Fibroblast of lung (primary cell): ENCODE results near the gene SPATS1. TPM values are rescaled to one million over a fixed set of nuclear protein-coding genes. Genes with fewer than 3 reads are reported as not detected.

ENCODE experiments used
- DNase-seq, 2 donors: peaks; one replicate each; pipeline versions ENCODE4 v3.0.0 to v3.0.0-alpha.2; 2010; ENCODE audit warnings: low read depth in 2 of 2
- H2AFZ ChIP-seq: 2 replicates; pipeline ENCODE4 v1.5.1; 2012; ENCODE audit warnings: low read length, control low read depth, inconsistent platforms
- H3K27ac ChIP-seq: 2 replicates; pipeline ENCODE4 v1.5.1; 2011; ENCODE audit warnings: low read length, control low read depth; ENCODE audit not compliant: insufficient read depth
- H3K27me3 ChIP-seq: 2 replicates; pipeline ENCODE4 v1.5.1; 2011; ENCODE audit warnings: mild to moderate bottlenecking, low read length; ENCODE audit not compliant: control insufficient read depth, insufficient read depth
- H3K36me3 ChIP-seq: 2 replicates; pipeline ENCODE4 v1.5.1; 2011; ENCODE audit warnings: low read length; ENCODE audit not compliant: control insufficient read depth, insufficient read depth
- H3K4me1 ChIP-seq: 2 replicates; pipeline ENCODE4 v1.5.1; 2011; ENCODE audit warnings: low read length; ENCODE audit not compliant: control insufficient read depth, insufficient read depth; ENCODE audit errors: extremely low read depth
- H3K4me2 ChIP-seq: 2 replicates; pipeline ENCODE4 v1.5.1; 2011; ENCODE audit warnings: low read length, control low read depth; ENCODE audit not compliant: insufficient read depth; ENCODE audit errors: extremely low read depth
- H3K4me3 ChIP-seq, 4 experiments: fragments of 200-600 bp in 1 of 4; sonication (generic) in 1 of 4; replicated peaks in 1 of 4; 2 replicates each; pipeline ENCODE4 v1.5.1; 2011 to 2016; ENCODE audit warnings: low read length in 4 of 4, low read depth in 3 of 4, mild to moderate bottlenecking in 3 of 4, control low read depth in 2 of 4, inconsistent platforms in 1 of 4, mixed read lengths in 1 of 4; ENCODE audit not compliant: insufficient read depth in 1 of 4; ENCODE audit errors: control extremely low read depth in 1 of 4
- H3K79me2 ChIP-seq: 2 replicates; pipeline ENCODE4 v1.5.1; 2012; ENCODE audit warnings: mild to moderate bottlenecking, low read length, inconsistent platforms; ENCODE audit not compliant: control insufficient read depth, insufficient read depth
- H3K9ac ChIP-seq: 2 replicates; pipeline ENCODE4 v1.5.1; 2011; ENCODE audit warnings: mild to moderate bottlenecking, low read length, control low read depth; ENCODE audit not compliant: insufficient read depth
- H3K9me3 ChIP-seq: 2 replicates; pipeline ENCODE4 v1.5.1; 2012; ENCODE audit warnings: low read depth, low read length; ENCODE audit not compliant: control insufficient read depth, insufficient read depth
- H4K20me1 ChIP-seq: 2 replicates; pipeline ENCODE4 v1.5.1; 2011; ENCODE audit warnings: low read length; ENCODE audit not compliant: control insufficient read depth, insufficient read depth; ENCODE audit errors: extremely low read depth
- EZH2 ChIP-seq: IDR thresholded peaks from 2 replicates; pipeline ENCODE4 v1.5.1; 2012; ENCODE audit warnings: low read length, control low read depth, mild to moderate bottlenecking; ENCODE audit errors: missing control alignments
- polyA plus RNA-seq, 2 donors: library from polyadenylated mRNA; depleted of rRNA in 1 of 2; stranded (reverse) in 1 of 2; unstranded in 1 of 2; fragments of >200 nt; gene quantifications; 2 replicates each; pipeline ENCODE4 v1.2.1, GENCODE V29; 2011 to 2012; ENCODE audit warnings: missing spikeins in 1 of 2
- total RNA-seq: library from RNA; depleted of rRNA; stranded (reverse); fragments of >200 nt; gene quantifications from 2 replicates; pipeline ENCODE4 v1.2.1, GENCODE V29; 2014
- TF ChIP-seq, protein P1 (sequence below), 2 donors: IDR thresholded peaks in 1 of 2; conservative IDR thresholded peaks in 1 of 2; 1 replicate in 1 of 2; 2 replicates in 1 of 2; pipeline ENCODE4 v1.5.1; 2011 to 2012; ENCODE audit warnings: low read length in 2 of 2, control low read depth in 1 of 2, inconsistent platforms in 1 of 2, low read depth in 1 of 2, mild to moderate bottlenecking in 1 of 2

The SPATS1 gene
- total and polyA plus RNA-seq, 2 donors (not counting 1 experiment from before 2014, with no cell fraction given): under 0.01 TPM; not detected in 1

DNA sequence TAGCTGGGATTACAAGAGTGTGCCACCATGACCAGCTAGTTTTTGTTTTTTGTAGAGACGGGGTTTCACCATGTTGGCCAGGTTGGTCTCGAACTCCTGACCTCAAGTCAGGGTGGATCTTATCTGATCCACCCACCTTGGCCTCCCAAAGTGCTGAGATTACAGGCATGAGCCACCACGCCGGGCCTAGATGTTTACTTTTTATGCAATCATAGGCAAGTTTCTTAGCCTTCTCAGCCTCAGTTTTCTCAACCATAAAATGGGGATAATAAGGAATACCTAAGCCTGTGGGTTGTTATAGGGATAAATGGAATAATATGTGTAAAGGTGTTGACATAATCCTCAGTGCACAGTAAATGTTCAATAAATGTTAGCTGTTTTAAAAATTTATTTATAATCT lies 9.8 kb downstream of the SPATS1 start:
- Histone ChIP-seq H3K79me2 (no peaks in the 10 kb centered on the region), H3K27ac (no peak overlapping the region), H3K9me3 (no peaks in the 10 kb centered on the region), H2AFZ (no peak overlapping the region), H3K9ac (no peak overlapping the region), H3K4me3 (no peak overlapping the region), H3K27me3 (peaks cover 14% of the 10 kb centered on the region), H3K4me1 (no peaks in the 10 kb centered on the region), H3K36me3 (no peaks in the 10 kb centered on the region), H4K20me1 (no peaks in the 10 kb centered on the region), H3K4me2 (no peak overlapping the region)
- no peak for DNase-seq
- TF ChIP-seq, protein P1, sequence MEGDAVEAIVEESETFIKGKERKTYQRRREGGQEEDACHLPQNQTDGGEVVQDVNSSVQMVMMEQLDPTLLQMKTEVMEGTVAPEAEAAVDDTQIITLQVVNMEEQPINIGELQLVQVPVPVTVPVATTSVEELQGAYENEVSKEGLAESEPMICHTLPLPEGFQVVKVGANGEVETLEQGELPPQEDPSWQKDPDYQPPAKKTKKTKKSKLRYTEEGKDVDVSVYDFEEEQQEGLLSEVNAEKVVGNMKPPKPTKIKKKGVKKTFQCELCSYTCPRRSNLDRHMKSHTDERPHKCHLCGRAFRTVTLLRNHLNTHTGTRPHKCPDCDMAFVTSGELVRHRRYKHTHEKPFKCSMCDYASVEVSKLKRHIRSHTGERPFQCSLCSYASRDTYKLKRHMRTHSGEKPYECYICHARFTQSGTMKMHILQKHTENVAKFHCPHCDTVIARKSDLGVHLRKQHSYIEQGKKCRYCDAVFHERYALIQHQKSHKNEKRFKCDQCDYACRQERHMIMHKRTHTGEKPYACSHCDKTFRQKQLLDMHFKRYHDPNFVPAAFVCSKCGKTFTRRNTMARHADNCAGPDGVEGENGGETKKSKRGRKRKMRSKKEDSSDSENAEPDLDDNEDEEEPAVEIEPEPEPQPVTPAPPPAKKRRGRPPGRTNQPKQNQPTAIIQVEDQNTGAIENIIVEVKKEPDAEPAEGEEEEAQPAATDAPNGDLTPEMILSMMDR (conservative IDR thresholded peaks at IDR 0.05 in 1 of 2, IDR thresholded peaks at IDR 0.05 in 1 of 2; ENCODE audit: low read depth in 1 of 2, low read length in 2 of 2): no peak
- TF ChIP-seq EZH2: no peak

DNA sequence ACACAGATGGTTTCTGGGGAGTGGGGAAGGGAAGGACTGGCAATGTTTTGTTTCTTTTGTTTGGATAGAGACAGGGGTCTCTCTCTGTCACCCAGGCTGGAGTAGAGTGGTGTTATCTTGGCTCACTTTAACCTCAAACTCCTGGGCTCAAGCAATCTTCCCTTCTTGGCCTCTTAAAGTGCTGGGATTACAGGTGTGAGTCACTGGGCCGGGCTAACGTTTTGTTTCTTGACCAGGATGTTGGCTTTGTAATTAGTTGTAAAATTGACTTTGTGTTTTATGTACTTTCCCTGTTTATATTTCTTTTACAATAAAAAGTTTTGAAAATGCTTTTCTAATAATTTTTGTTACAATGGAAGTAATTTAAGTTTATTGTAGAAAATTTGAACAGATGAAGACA lies 10.9 kb downstream of the SPATS1 start:
- H3K27me3 ChIP-seq: peaks cover 14% of the 10 kb centered on the region
- DNase-seq: no peak
- H2AFZ ChIP-seq: no peak overlapping the region
- no peak overlapping the region for H3K4me2 ChIP-seq
- no peak overlapping the region for H3K27ac ChIP-seq
- no peaks in the 10 kb centered on the region for H3K36me3 ChIP-seq
- no peak overlapping the region for H3K4me3 ChIP-seq
- H4K20me1 ChIP-seq: no peaks in the 10 kb centered on the region
- TF ChIP-seq EZH2: no peak
- TF ChIP-seq, protein P1 (conservative IDR thresholded peaks at IDR 0.05 in 1 of 2, IDR thresholded peaks at IDR 0.05 in 1 of 2; ENCODE audit: low read depth in 1 of 2, low read length in 2 of 2): no peak
- H3K79me2 ChIP-seq: no peaks in the 10 kb centered on the region
- H3K9ac ChIP-seq: no peak overlapping the region
- H3K4me1 ChIP-seq: no peaks in the 10 kb centered on the region
- H3K9me3 ChIP-seq: no peaks in the 10 kb centered on the region

- TF ChIP-seq, protein P1 (conservative IDR thresholded peaks at IDR 0.05 in 1 of 2, IDR thresholded peaks at IDR 0.05 in 1 of 2; ENCODE audit: low read depth in 1 of 2, low read length in 2 of 2): no peak
- TF ChIP-seq EZH2: no peak
- H3K4me3 ChIP-seq: no peak overlapping the region
- no peaks in the 10 kb centered on the region for H3K36me3 ChIP-seq
- no peaks in the 10 kb centered on the region for H3K4me1 ChIP-seq
- no peaks in the 10 kb centered on the region for H3K9me3 ChIP-seq
- H3K27ac ChIP-seq: no peak overlapping the region
- no peak overlapping the region for H3K9ac ChIP-seq
- H3K4me2 ChIP-seq: no peak overlapping the region
- no peak for DNase-seq
- no peak overlapping the region for H2AFZ ChIP-seq
- H3K27me3 ChIP-seq: peaks cover 17% of the 10 kb centered on the region
- H4K20me1 ChIP-seq: no peaks in the 10 kb centered on the region
- no peaks in the 10 kb centered on the region for H3K79me2 ChIP-seq
These were observed 13.2 kb downstream of the SPATS1 start for GRCh38 chr6:44355640-44356039.
